SK-N-SH (cell line): ENCODE data around the gene CDK6. TPM values are rescaled to one million over a fixed set of nuclear protein-coding genes. Genes with fewer than 3 reads are reported as not detected.

Experiments
- CTCF ChIA-PET: fragments of 300-600, 350-600 bp; formaldehyde crosslinking; extraction: SDS; loops from one replicate; lab custom pipeline; 2021; lab: Yijun Ruan, JAX
- POLR2A ChIA-PET: fragments of 350-600 bp; sonication (Branson Sonifier 250); formaldehyde crosslinking; extraction: SDS; loops from one replicate; lab custom pipeline; 2020; ENCODE audit warnings: antibody characterized with exemption, inconsistent platforms; lab: Yijun Ruan, JAX
- DNase-seq: peaks from one replicate; pipeline ENCODE4 v3.0.0; 2012
- H2AFZ ChIP-seq: fragments of 200-600 bp; sonication (generic); 2 replicates; pipeline ENCODE4 v1.8.1; 2016; ENCODE audit warnings: antibody characterized with exemption, mild to moderate bottlenecking, low read depth
- H3F3A ChIP-seq: fragments of 200-600 bp; sonication (generic); replicated peaks from 2 replicates; pipeline ENCODE3; 2016; ENCODE audit warnings: antibody characterized with exemption, mild to moderate bottlenecking; ENCODE audit not compliant: insufficient read depth
- H3K27ac ChIP-seq, 2 experiments: fragments of 200-500 bp in 1 of 2; fragments of 200-600 bp in 1 of 2; sonication (Bioruptor generic) in 1 of 2; sonication (generic), shearing (Covaris generic) in 1 of 2; 2 replicates each; pipeline versions ENCODE4 v1.5.1 to v1.6.1; 2014 to 2016; ENCODE audit warnings: low read depth in 2 of 2, inconsistent platforms in 1 of 2, low read length in 1 of 2, mild to moderate bottlenecking in 1 of 2, mixed read lengths in 1 of 2
- H3K27me3 ChIP-seq: fragments of 200-600 bp; sonication (generic), shearing (Covaris generic); 2 replicates; pipeline ENCODE4 v1.6.1; 2016; ENCODE audit warnings: mixed run types; ENCODE audit not compliant: insufficient read depth
- H3K36me3 ChIP-seq, 2 experiments: fragments of 200-500 bp in 1 of 2; fragments of 200-600 bp in 1 of 2; sonication (Bioruptor generic) in 1 of 2; sonication (generic) in 1 of 2; replicated peaks in 1 of 2; 2 replicates each; pipeline versions ENCODE3 to v1.5.1; 2014 to 2016; ENCODE audit warnings: low read length in 1 of 2, mild to moderate bottlenecking in 1 of 2; ENCODE audit not compliant: insufficient read depth in 2 of 2, control insufficient read depth in 1 of 2
- H3K4me1 ChIP-seq, 2 experiments: fragments of 200-500 bp in 1 of 2; fragments of 200-600 bp in 1 of 2; sonication (Bioruptor generic) in 1 of 2; sonication (generic), shearing (Covaris generic) in 1 of 2; 2 replicates each; pipeline versions ENCODE4 v1.5.1 to v1.6.1; 2014 to 2016; ENCODE audit warnings: low read depth in 1 of 2, low read length in 1 of 2, mixed run types in 1 of 2; ENCODE audit not compliant: insufficient read depth in 2 of 2, control insufficient read depth in 1 of 2
- H3K4me2 ChIP-seq: fragments of 200-600 bp; sonication (generic), shearing (Covaris generic); 2 replicates; pipeline ENCODE4 v1.6.1; 2017; ENCODE audit warnings: mixed run types
- H3K4me3 ChIP-seq, 2 experiments: fragments of 200-500 bp in 1 of 2; fragments of 200-600 bp in 1 of 2; sonication (Bioruptor generic) in 1 of 2; sonication (generic), shearing (Covaris generic) in 1 of 2; 2 replicates each; pipeline versions ENCODE4 v1.5.1 to v1.8.1; 2014 to 2016; ENCODE audit warnings: low read depth in 2 of 2, inconsistent platforms in 1 of 2, low read length in 1 of 2, mild to moderate bottlenecking in 1 of 2, mixed read lengths in 1 of 2, moderate library complexity in 1 of 2
- H3K79me2 ChIP-seq: fragments of 200-600 bp; sonication (generic); 2 replicates; pipeline ENCODE4 v1.8.1; 2017; ENCODE audit warnings: mild to moderate bottlenecking; ENCODE audit not compliant: insufficient read depth
- H3K9ac ChIP-seq: fragments of 200-600 bp; sonication (generic); 2 replicates; pipeline ENCODE4 v1.6.1; 2017; ENCODE audit warnings: mixed run types
- H3K9me2 ChIP-seq: fragments of 200-600 bp; sonication (generic); 2 replicates; pipeline ENCODE4 v1.6.1; 2017; ENCODE audit warnings: mixed run types
- H3K9me3 ChIP-seq: fragments of 200-600 bp; sonication (generic); 2 replicates; pipeline ENCODE4 v1.6.1; 2017; ENCODE audit warnings: mixed run types, mild to moderate bottlenecking, moderate library complexity
- H4K20me1 ChIP-seq: fragments of 200-600 bp; sonication (generic); 2 replicates; pipeline ENCODE4 v1.6.1; 2017; ENCODE audit warnings: mild to moderate bottlenecking, mixed run types; ENCODE audit not compliant: insufficient read depth
- CHD2 ChIP-seq: fragments of 150-350 bp; IDR thresholded peaks from 2 replicates; pipeline ENCODE4 v1.6.1; 2018; ENCODE audit warnings: low read length; ENCODE audit not compliant: partially characterized antibody
- EP300 ChIP-seq, 2 experiments: IDR thresholded peaks; 2 replicates each; pipeline versions ENCODE4 v1.4.0 to v1.6.1; 2012; ENCODE audit warnings: borderline replicate concordance in 1 of 2, low read depth in 1 of 2, low read length in 1 of 2
- FOXJ3 ChIP-seq: sonication (generic); formaldehyde crosslinking; IDR thresholded peaks from 2 replicates; pipeline ENCODE4 v1.5.1; 2020; ENCODE audit warnings: mild to moderate bottlenecking, missing genetic modification reagents
- MXI1 ChIP-seq: IDR thresholded peaks from 2 replicates; pipeline ENCODE4 v1.6.1; 2012; ENCODE audit warnings: mild to moderate bottlenecking, low read depth, low read length, improper control_type of control experiment
- RAD21 ChIP-seq: IDR thresholded peaks from 2 replicates; pipeline ENCODE4 v1.6.1; 2012; ENCODE audit warnings: mild to moderate bottlenecking, low read length
- SMC3 ChIP-seq: IDR thresholded peaks from 2 replicates; pipeline ENCODE4 v1.6.1; 2012; ENCODE audit warnings: low read depth, low read length, improper control_type of control experiment
- TCF12 ChIP-seq: IDR thresholded peaks from 2 replicates; pipeline ENCODE4 v1.4.0; 2012
- TEAD4 ChIP-seq: IDR thresholded peaks from 2 replicates; pipeline ENCODE4 v1.4.0; 2012; ENCODE audit warnings: mild to moderate bottlenecking, borderline replicate concordance; ENCODE audit not compliant: insufficient read depth
- YY1 ChIP-seq: IDR thresholded peaks from 2 replicates; pipeline ENCODE4 v1.4.0; 2012; ENCODE audit warnings: low read depth, mild to moderate bottlenecking
- WGBS: methylation state at CpG from one replicate; pipeline ENCODE4 v1.1.6; 2017; ENCODE audit warnings: low lambda C conversion rate; 5-methylcytosine and 5-hydroxymethylcytosine counted together
- polyA plus RNA-seq, 3 experiments: library from polyadenylated mRNA; depleted of rRNA; stranded (reverse); fragments of >200 nt; gene quantifications; 2 replicates each; pipeline ENCODE4 v1.2.3, GENCODE V29; 2012
- TF ChIP-seq, protein P1 (sequence below): IDR thresholded peaks from 2 replicates; pipeline ENCODE4 v1.4.0; 2012; ENCODE audit warnings: low read depth
- TF ChIP-seq, protein P2 (sequence below): fragments of 150-350 bp; IDR thresholded peaks from 2 replicates; pipeline ENCODE4 v1.6.1; 2016; ENCODE audit warnings: mild to moderate bottlenecking, low read depth, low read length
- TF ChIP-seq, protein P3 (sequence below): fragments of 200-600 bp; sonication (generic); IDR thresholded peaks from 2 replicates; pipeline ENCODE4 v1.6.1; 2017; ENCODE audit warnings: antibody characterized with exemption, mild to moderate bottlenecking, moderate library complexity

CDK6 gene
- polyA plus RNA-seq, 1 of the 3 experiments (the other 2 are of a cell fraction): 30.3 TPM

DNA sequence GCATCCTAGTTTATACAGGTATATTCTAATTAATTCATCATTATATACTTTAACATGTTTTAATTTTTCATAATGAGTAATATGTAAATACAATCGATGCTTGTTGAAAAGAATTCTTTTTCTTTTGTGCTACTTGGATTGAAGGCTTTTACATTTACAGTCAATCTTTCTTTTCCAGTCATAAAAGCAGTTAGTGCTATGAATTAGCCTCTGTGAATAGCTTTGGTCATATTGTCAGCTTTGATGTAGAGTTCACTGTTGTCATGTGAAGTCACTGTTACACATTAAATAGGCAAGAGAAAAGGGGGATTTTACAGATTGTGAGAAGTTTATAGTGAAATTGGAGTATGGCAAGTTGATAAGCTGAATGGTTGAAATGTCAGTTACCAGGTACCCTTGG, 142.9 kb downstream of the CDK6 start (continued):
- TF ChIP-seq FOXJ3 (CRISPR knock-in tag): no peak

DNA sequence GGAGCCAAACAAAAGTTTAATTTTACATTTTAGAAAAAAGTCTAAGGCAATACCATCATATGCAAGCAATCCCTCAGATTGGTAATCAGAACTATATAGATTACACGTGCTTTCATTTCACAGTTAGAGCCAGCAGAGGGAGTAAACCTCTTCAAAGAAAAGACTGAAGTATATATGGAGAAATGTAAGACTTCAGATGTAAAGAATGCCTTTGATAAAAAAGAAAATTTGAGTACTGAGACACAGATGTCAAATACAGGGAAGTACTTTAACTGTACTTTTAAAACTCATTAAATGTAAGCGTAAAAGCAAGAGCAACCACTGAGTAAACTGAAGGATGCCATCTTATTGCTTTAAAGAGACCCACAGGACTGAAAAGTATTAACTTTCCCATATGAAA, 144.8 kb downstream of the CDK6 start:
- WGBS: 46% methylated on average over 2 of the region's 2 CpGs
- H3K79me2 ChIP-seq: peaks cover 100% of the 10 kb centered on the region
- no peak overlapping the region for H3K9ac ChIP-seq
- H4K20me1 ChIP-seq: no peaks in the 10 kb centered on the region
- TF ChIP-seq, protein P1, sequence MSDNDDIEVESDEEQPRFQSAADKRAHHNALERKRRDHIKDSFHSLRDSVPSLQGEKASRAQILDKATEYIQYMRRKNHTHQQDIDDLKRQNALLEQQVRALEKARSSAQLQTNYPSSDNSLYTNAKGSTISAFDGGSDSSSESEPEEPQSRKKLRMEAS: 0 out of 2 replicates have a peak, but pooled peaks have one; percentile 67
- TF ChIP-seq SMC3 (peak; percentile 57), YY1 (no peak), RAD21 (peak; percentile 87), EP300 (IDR thresholded peaks at IDR 0.05; ENCODE audit: borderline replicate concordance in 1 of 2, low read depth in 1 of 2, low read length in 1 of 2) (no peak), CHD2 (peak; percentile 12), TEAD4 (no peak), TCF12 (peak; percentile 7; the same call in 1 of the 2 replicates), MXI1 (0 out of 2 replicates have a peak, but pooled peaks have one; percentile 25)
- TF ChIP-seq, protein P2, sequence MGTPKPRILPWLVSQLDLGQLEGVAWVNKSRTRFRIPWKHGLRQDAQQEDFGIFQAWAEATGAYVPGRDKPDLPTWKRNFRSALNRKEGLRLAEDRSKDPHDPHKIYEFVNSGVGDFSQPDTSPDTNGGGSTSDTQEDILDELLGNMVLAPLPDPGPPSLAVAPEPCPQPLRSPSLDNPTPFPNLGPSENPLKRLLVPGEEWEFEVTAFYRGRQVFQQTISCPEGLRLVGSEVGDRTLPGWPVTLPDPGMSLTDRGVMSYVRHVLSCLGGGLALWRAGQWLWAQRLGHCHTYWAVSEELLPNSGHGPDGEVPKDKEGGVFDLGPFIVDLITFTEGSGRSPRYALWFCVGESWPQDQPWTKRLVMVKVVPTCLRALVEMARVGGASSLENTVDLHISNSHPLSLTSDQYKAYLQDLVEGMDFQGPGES: no peak
- TF ChIP-seq, protein P3, sequence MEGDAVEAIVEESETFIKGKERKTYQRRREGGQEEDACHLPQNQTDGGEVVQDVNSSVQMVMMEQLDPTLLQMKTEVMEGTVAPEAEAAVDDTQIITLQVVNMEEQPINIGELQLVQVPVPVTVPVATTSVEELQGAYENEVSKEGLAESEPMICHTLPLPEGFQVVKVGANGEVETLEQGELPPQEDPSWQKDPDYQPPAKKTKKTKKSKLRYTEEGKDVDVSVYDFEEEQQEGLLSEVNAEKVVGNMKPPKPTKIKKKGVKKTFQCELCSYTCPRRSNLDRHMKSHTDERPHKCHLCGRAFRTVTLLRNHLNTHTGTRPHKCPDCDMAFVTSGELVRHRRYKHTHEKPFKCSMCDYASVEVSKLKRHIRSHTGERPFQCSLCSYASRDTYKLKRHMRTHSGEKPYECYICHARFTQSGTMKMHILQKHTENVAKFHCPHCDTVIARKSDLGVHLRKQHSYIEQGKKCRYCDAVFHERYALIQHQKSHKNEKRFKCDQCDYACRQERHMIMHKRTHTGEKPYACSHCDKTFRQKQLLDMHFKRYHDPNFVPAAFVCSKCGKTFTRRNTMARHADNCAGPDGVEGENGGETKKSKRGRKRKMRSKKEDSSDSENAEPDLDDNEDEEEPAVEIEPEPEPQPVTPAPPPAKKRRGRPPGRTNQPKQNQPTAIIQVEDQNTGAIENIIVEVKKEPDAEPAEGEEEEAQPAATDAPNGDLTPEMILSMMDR: peak; percentile 82
- peaks cover 12 to 18% of the 10 kb centered on the region in 2 experiments for H3K4me1 ChIP-seq
- POLR2A ChIA-PET: no interaction called here
- DNase-seq: peak; percentile 43
- H3K4me3 ChIP-seq: no peak overlapping the region
- H3K27ac ChIP-seq: peak overlapping the region in 1 of 2 experiments; percentile 58; a peak in 2 of 4 replicates
- no peaks in the 10 kb centered on the region for H3K27me3 ChIP-seq
- CTCF ChIA-PET: interaction anchor here (1.0 to 2.4 kb wide), 4 partner anchors 46 to 142 kb away, joined by 5 to 13 read pairs (median 6); no protein-coding TSS in a partner anchor
- H3F3A ChIP-seq: peaks cover 45% of the 10 kb centered on the region
- H2AFZ ChIP-seq: no peak overlapping the region
- H3K9me2 ChIP-seq: no peaks in the 10 kb centered on the region
- H3K4me2 ChIP-seq: no peak overlapping the region
- H3K36me3 ChIP-seq: peaks cover 19 to 62% of the 10 kb centered on the region in 2 experiments
- peaks cover 11% of the 10 kb centered on the region for H3K9me3 ChIP-seq
